ENCODE measurements around the gene NFATC3. TPM values are rescaled to one million over a fixed set of nuclear protein-coding genes. Genes with fewer than 3 reads are reported as not detected.

NFATC3 gene
- total and polyA plus RNA-seq, 2 of the 8 experiments (the other 6 are each of a cell fraction or from before 2014, with no cell fraction given): 17.6 to 34.5 TPM

DNA sequence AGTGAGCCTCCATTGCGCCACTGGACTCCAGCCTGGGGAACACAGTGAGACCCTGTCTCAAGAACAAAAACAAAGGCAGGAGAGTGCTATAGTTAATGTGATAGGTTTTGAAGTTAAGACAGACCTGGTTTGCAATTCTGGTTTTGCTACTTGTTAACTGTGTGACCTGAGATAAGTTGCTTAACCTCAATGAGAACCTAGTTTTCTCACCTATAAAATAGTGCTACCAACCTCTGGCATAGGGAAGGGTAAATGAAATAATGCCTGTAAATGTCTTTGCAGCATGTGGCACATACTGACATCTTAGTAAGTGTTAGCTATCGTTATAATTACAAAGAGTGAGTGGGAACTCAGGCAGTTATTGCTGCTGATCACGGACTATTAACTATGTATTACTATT lies 29.8 kb upstream of the NFATC3 start:
- Histone ChIP-seq H3K9ac (replicated peaks in 1 of 4; ENCODE audit: extremely low read depth in 1 of 4, low read depth in 3 of 4, low read length in 3 of 4) (no peak overlapping the region), H3K18ac (ENCODE audit: extremely low read depth, low read length) (no peak overlapping the region), H4K5ac (ENCODE audit: insufficient read length, low read depth, low read length) (no peak overlapping the region), H2BK12ac (ENCODE audit: low read depth, low read length) (no peak overlapping the region), H3K4me3 (ENCODE audit: extremely low read depth in 1 of 4, insufficient read depth in 2 of 4, low read depth in 3 of 4, low read length in 4 of 4) (no peak overlapping the region), H3K23ac (ENCODE audit: insufficient read length) (no peak overlapping the region), H2BK120ac (replicated peaks; ENCODE audit: low read depth, low read length) (no peak overlapping the region), H2BK20ac (ENCODE audit: low read length) (no peak overlapping the region), H3K9me3 (ENCODE audit: insufficient read depth in 2 of 2, low read depth in 1 of 2, low read length in 1 of 2) (no peaks in the 10 kb centered on the region), H3K79me1 (ENCODE audit: low read depth, low read length) (no peaks in the 10 kb centered on the region), H3K27ac (ENCODE audit: low read depth, low read length) (no peak overlapping the region), H2BK5ac (ENCODE audit: low read depth, low read length) (no peak overlapping the region), H3K4ac (replicated peaks; ENCODE audit: insufficient read length, low read depth, low read length) (no peak overlapping the region), H3K4me2 (ENCODE audit: insufficient read depth in 1 of 2, low read depth in 2 of 2, low read length in 2 of 2) (no peak overlapping the region), H4K20me1 (replicated peaks in 1 of 2; ENCODE audit: control insufficient read depth in 1 of 2, insufficient read depth in 2 of 2, low read length in 2 of 2) (no peaks in the 10 kb centered on the region), H3K79me2 (ENCODE audit: control insufficient read depth in 1 of 2, insufficient read depth in 2 of 2, low read length in 2 of 2) (no peaks in the 10 kb centered on the region), H2AK5ac (ENCODE audit: low read depth, low read length) (no peak overlapping the region), H2AFZ (ENCODE audit: low read length) (no peak overlapping the region), H3K23me2 (ENCODE audit: low read depth, low read length) (no peaks in the 10 kb centered on the region; the same call in 1 of the 2 replicates), H4K8ac (ENCODE audit: extremely low read depth, insufficient read depth, low read length) (no peak overlapping the region), H3K27me3 (replicated peaks in 1 of 4; ENCODE audit: control insufficient read depth in 3 of 4, extremely low read depth in 1 of 4, insufficient read depth in 3 of 4, low read length in 3 of 4) (no peaks in the 10 kb centered on the region), H4K91ac (replicated peaks; ENCODE audit: insufficient read length, low read length) (no peak overlapping the region), H3K56ac (replicated peaks; ENCODE audit: insufficient read length, low read depth, low read length) (no peak overlapping the region), H3K14ac (ENCODE audit: insufficient read length) (no peak overlapping the region), H3K36me3 (ENCODE audit: control insufficient read depth in 2 of 4, insufficient read depth in 4 of 4, low read length in 3 of 4) (peaks cover 0 to 11% (median 5%) of the 10 kb centered on the region in 4 experiments; a peak in 3 of 8 replicates), H3K4me1 (replicated peaks in 1 of 4; ENCODE audit: control insufficient read depth in 3 of 4, insufficient read depth in 4 of 4, low read length in 3 of 4) (no peaks in the 10 kb centered on the region), H2BK15ac (ENCODE audit: low read length) (no peak overlapping the region)
- DNase-seq (ENCODE audit: low read depth in 1 of 2, low spot score in 2 of 2): no peak
- CTCF ChIA-PET (ENCODE audit: partially characterized antibody): interaction anchor here (0.9 to 2.8 kb wide), 6 partner anchors 9 to 75 kb away, joined by 3 to 17 read pairs (median 4); no protein-coding TSS in a partner anchor
- POLR2A ChIA-PET (ENCODE audit: partially characterized antibody): interaction anchor here (0.6 kb wide), 1 partner anchor 22 kb away, joined by 3 read pairs; no protein-coding TSS in a partner anchor
- WGBS, 2 experiments (ENCODE audit: extremely low coverage in 1 of 2, insufficient coverage in 1 of 2, insufficient read length in 1 of 2, insufficient replicate concordance in 2 of 2, low coverage in 1 of 2, low lambda C conversion rate in 2 of 2, missing lambda C conversion rate in 1 of 2): 90% methylated on average over 3 of the region's 3 CpGs; no CpG with 5 or more reads in 1 of the 2 experiments
- no peak for FAIRE-seq
- TF ChIP-seq TAF1 (IDR thresholded peaks at IDR 0.05; ENCODE audit: low read depth, low read length): no peak
- TF ChIP-seq, protein P1, sequence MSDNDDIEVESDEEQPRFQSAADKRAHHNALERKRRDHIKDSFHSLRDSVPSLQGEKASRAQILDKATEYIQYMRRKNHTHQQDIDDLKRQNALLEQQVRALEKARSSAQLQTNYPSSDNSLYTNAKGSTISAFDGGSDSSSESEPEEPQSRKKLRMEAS (IDR thresholded peaks at IDR 0.05): no peak

All from H1 (cell line).